Fibroblast of lung (primary cell): ENCODE data around the gene CRKL. TPM values are rescaled to one million over a fixed set of nuclear protein-coding genes. Genes with fewer than 3 reads are reported as not detected.

ENCODE experiments used
- DNase-seq, 2 donors: peaks; one replicate each; pipeline versions ENCODE4 v3.0.0 to v3.0.0-alpha.2; 2010; ENCODE audit warnings: low read depth in 2 of 2
- H2AFZ ChIP-seq: 2 replicates; pipeline ENCODE4 v1.5.1; 2012; ENCODE audit warnings: low read length, control low read depth, inconsistent platforms
- H3K27ac ChIP-seq: 2 replicates; pipeline ENCODE4 v1.5.1; 2011; ENCODE audit warnings: low read length, control low read depth; ENCODE audit not compliant: insufficient read depth
- H3K27me3 ChIP-seq: 2 replicates; pipeline ENCODE4 v1.5.1; 2011; ENCODE audit warnings: mild to moderate bottlenecking, low read length; ENCODE audit not compliant: control insufficient read depth, insufficient read depth
- H3K36me3 ChIP-seq: 2 replicates; pipeline ENCODE4 v1.5.1; 2011; ENCODE audit warnings: low read length; ENCODE audit not compliant: control insufficient read depth, insufficient read depth
- H3K4me1 ChIP-seq: 2 replicates; pipeline ENCODE4 v1.5.1; 2011; ENCODE audit warnings: low read length; ENCODE audit not compliant: control insufficient read depth, insufficient read depth; ENCODE audit errors: extremely low read depth
- H3K4me2 ChIP-seq: 2 replicates; pipeline ENCODE4 v1.5.1; 2011; ENCODE audit warnings: low read length, control low read depth; ENCODE audit not compliant: insufficient read depth; ENCODE audit errors: extremely low read depth
- H3K4me3 ChIP-seq, 4 experiments: fragments of 200-600 bp in 1 of 4; sonication (generic) in 1 of 4; replicated peaks in 1 of 4; 2 replicates each; pipeline ENCODE4 v1.5.1; 2011 to 2016; ENCODE audit warnings: low read length in 4 of 4, low read depth in 3 of 4, mild to moderate bottlenecking in 3 of 4, control low read depth in 2 of 4, inconsistent platforms in 1 of 4, mixed read lengths in 1 of 4; ENCODE audit not compliant: insufficient read depth in 1 of 4; ENCODE audit errors: control extremely low read depth in 1 of 4
- H3K79me2 ChIP-seq: 2 replicates; pipeline ENCODE4 v1.5.1; 2012; ENCODE audit warnings: mild to moderate bottlenecking, low read length, inconsistent platforms; ENCODE audit not compliant: control insufficient read depth, insufficient read depth
- H3K9ac ChIP-seq: 2 replicates; pipeline ENCODE4 v1.5.1; 2011; ENCODE audit warnings: mild to moderate bottlenecking, low read length, control low read depth; ENCODE audit not compliant: insufficient read depth
- H3K9me3 ChIP-seq: 2 replicates; pipeline ENCODE4 v1.5.1; 2012; ENCODE audit warnings: low read depth, low read length; ENCODE audit not compliant: control insufficient read depth, insufficient read depth
- H4K20me1 ChIP-seq: 2 replicates; pipeline ENCODE4 v1.5.1; 2011; ENCODE audit warnings: low read length; ENCODE audit not compliant: control insufficient read depth, insufficient read depth; ENCODE audit errors: extremely low read depth
- EZH2 ChIP-seq: IDR thresholded peaks from 2 replicates; pipeline ENCODE4 v1.5.1; 2012; ENCODE audit warnings: low read length, control low read depth, mild to moderate bottlenecking; ENCODE audit errors: missing control alignments
- polyA plus RNA-seq, 2 donors: library from polyadenylated mRNA; depleted of rRNA in 1 of 2; stranded (reverse) in 1 of 2; unstranded in 1 of 2; fragments of >200 nt; gene quantifications; 2 replicates each; pipeline ENCODE4 v1.2.1, GENCODE V29; 2011 to 2012; ENCODE audit warnings: missing spikeins in 1 of 2
- total RNA-seq: library from RNA; depleted of rRNA; stranded (reverse); fragments of >200 nt; gene quantifications from 2 replicates; pipeline ENCODE4 v1.2.1, GENCODE V29; 2014
- TF ChIP-seq, protein P1 (sequence below), 2 donors: IDR thresholded peaks in 1 of 2; conservative IDR thresholded peaks in 1 of 2; 1 replicate in 1 of 2; 2 replicates in 1 of 2; pipeline ENCODE4 v1.5.1; 2011 to 2012; ENCODE audit warnings: low read length in 2 of 2, control low read depth in 1 of 2, inconsistent platforms in 1 of 2, low read depth in 1 of 2, mild to moderate bottlenecking in 1 of 2

CRKL gene
- total and polyA plus RNA-seq, 2 donors (not counting 1 experiment from before 2014, with no cell fraction given) = 23.8 to 45.1 TPM

DNA sequence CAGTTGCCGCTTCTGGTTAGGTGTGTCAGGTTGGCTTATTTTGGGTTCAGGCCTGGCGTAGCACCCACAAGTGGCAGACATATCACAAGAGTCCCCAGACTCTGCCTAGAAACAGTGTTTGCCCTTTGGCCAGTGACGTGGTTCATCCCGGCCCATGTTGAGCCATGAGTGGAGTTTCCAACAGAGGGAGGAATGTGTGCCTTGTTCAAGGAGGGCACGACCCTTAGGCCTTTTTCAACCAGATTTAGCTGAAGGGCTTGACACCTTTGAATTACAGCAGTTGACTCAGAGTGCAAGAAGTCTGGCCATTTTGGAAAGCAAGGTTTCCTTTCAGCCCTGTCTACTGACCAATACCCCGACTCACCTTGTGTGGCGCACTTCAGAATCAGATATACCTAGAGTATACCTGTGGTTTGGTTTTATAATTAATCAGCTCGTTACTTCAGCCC is 34.7 kb downstream of the CRKL start:
- no peaks in the 10 kb centered on the region for H3K27me3 ChIP-seq
- H3K4me3 ChIP-seq = no peak overlapping the region
- H3K79me2 ChIP-seq = peaks cover 31% of the 10 kb centered on the region
- no peak for DNase-seq
- no peaks in the 10 kb centered on the region for H3K9me3 ChIP-seq
- H3K27ac ChIP-seq = no peak overlapping the region
- no peak overlapping the region for H3K4me2 ChIP-seq
- TF ChIP-seq EZH2 = no peak
- H4K20me1 ChIP-seq = no peaks in the 10 kb centered on the region
- no peaks in the 10 kb centered on the region for H3K4me1 ChIP-seq
- H3K36me3 ChIP-seq = peaks cover 13% of the 10 kb centered on the region
- no peak overlapping the region for H3K9ac ChIP-seq
- H2AFZ ChIP-seq = no peak overlapping the region

DNA sequence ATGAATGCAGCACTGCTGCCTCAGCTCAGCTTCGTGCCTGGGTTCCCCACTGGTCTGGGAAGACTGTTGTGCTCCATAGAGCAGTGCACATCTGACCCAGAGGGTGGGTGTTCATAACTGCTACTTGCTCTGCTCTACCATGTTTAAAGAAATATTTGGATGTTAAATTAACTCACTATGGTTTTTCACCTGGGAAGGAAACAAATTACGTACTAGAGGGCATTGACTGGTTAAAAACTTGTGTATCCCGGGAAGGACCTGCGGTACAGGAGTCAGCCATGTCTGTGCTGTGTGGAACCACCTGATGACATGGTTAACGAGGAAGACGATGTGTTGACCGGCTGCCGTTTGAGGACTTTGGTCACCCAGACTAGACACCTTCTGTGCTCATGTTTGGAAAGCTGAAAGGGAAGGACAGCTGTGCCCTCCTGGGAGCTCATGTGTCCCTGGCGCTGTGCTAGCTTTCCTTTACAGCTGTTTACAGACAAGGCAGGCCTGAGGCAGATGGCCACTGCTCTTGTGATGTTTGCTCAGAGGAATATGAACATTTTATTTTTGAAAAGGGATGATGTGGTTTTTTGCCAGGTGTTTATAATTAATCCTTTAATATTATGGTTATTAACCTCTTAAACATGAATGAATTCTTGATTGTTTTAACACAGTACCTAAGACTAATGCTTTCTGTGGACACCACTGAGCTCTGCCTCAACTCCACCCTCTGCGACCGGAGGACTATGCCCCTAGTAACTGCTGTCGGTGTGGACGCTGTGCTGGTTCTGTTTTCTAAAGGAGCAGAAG is 35.5 kb downstream of the CRKL start:
- H3K4me3 ChIP-seq = no peak overlapping the region
- H3K27ac ChIP-seq = no peak overlapping the region
- no peaks in the 10 kb centered on the region for H4K20me1 ChIP-seq
- TF ChIP-seq, protein P1, sequence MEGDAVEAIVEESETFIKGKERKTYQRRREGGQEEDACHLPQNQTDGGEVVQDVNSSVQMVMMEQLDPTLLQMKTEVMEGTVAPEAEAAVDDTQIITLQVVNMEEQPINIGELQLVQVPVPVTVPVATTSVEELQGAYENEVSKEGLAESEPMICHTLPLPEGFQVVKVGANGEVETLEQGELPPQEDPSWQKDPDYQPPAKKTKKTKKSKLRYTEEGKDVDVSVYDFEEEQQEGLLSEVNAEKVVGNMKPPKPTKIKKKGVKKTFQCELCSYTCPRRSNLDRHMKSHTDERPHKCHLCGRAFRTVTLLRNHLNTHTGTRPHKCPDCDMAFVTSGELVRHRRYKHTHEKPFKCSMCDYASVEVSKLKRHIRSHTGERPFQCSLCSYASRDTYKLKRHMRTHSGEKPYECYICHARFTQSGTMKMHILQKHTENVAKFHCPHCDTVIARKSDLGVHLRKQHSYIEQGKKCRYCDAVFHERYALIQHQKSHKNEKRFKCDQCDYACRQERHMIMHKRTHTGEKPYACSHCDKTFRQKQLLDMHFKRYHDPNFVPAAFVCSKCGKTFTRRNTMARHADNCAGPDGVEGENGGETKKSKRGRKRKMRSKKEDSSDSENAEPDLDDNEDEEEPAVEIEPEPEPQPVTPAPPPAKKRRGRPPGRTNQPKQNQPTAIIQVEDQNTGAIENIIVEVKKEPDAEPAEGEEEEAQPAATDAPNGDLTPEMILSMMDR (conservative IDR thresholded peaks at IDR 0.05 in 1 of 2, IDR thresholded peaks at IDR 0.05 in 1 of 2; ENCODE audit: low read depth in 1 of 2, low read length in 2 of 2) = no peak
- TF ChIP-seq EZH2 = no peak
- no peaks in the 10 kb centered on the region for H3K27me3 ChIP-seq
- H2AFZ ChIP-seq = no peak overlapping the region
- H3K4me2 ChIP-seq = no peak overlapping the region
- peaks cover 13% of the 10 kb centered on the region for H3K36me3 ChIP-seq
- no peaks in the 10 kb centered on the region for H3K9me3 ChIP-seq
- no peaks in the 10 kb centered on the region for H3K4me1 ChIP-seq
- no peak for DNase-seq
- H3K9ac ChIP-seq = no peak overlapping the region
- peaks cover 24% of the 10 kb centered on the region for H3K79me2 ChIP-seq

DNA sequence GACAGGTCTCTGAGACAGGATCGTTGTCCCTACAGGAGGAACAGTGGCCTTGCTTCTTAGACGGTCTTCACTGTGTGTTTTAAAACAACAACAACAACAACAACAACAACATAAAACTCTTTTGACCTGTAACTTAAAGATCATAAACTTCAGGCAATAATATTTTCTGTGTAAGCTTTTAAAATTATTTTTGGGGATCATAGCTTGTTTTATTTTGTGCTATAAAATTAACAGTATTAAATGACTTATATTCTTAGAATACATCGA is 36.1 kb downstream of the CRKL start:
- TF ChIP-seq EZH2 = no peak
- TF ChIP-seq, protein P1 (conservative IDR thresholded peaks at IDR 0.05 in 1 of 2, IDR thresholded peaks at IDR 0.05 in 1 of 2; ENCODE audit: low read depth in 1 of 2, low read length in 2 of 2) = no peak
- Histone ChIP-seq H3K9me3 (no peaks in the 10 kb centered on the region), H3K4me2 (no peak overlapping the region), H3K9ac (no peak overlapping the region), H3K4me1 (no peaks in the 10 kb centered on the region), H3K27me3 (no peaks in the 10 kb centered on the region), H3K27ac (no peak overlapping the region), H2AFZ (no peak overlapping the region), H3K4me3 (no peak overlapping the region), H3K36me3 (peaks cover 13% of the 10 kb centered on the region), H3K79me2 (peaks cover 19% of the 10 kb centered on the region), H4K20me1 (no peaks in the 10 kb centered on the region)
- DNase-seq = no peak
